T follicular helper cell (primary cell): ENCODE results near the gene THSD7B.
"Not testable (repeated sequence)": the region's sequence is repeated elsewhere in the genome, so short reads cannot be mapped to it uniquely, and the experiment has no call there.

Source experiments
- DNase-seq: peaks from one replicate; pipeline ENCODE4 v3.0.0-alpha.2; 2020; ENCODE audit warnings: low read depth

Gene THSD7B

DNA sequence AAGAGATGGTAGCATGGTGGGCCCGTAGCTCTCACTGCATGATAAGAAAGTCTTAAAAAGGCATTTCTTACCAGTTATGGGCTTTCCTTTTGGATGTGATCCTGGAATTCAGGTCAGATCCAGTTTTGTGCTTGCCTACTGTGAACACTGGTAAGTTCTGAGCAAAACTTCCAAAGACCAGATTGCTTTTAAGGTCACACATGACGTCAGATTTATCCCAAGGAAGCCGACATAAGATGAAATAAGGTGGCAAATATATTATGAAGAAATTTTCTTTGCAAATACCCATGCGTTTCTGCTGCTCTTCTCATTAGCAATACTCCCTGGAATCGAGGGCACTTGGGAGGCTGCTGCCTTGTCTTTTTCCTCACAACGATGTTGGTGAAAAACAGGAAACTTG is 782.5 kb downstream of the THSD7B start:
- no peak for DNase-seq

GRCh38 chr2:137566387-137566786 is 801.0 kb downstream of the THSD7B start:
- no peak for DNase-seq

- no peak for DNase-seq
These were observed 805.1 kb downstream of the THSD7B start for GRCh38 chr2:137570484-137570883.

DNA sequence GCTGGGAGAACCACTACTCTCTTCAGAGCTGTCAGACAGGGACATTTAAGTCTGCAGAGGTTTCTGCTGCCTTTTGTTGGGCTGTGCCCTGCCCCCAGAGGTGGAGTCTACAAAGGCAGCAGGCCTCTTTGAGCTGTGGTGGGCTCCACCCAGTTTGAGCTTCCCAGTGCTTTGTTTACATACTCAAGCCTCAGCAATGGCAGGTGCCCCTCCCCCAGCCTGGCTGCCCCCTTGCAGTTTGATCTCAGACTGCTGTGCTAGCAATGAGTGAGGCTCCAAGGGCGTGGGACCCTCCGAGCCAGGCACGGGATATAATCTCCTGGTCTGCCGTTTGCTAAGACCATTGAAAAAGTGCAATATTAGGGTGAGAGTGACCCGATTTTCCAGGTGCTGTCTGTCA is 822.5 kb downstream of the THSD7B start:
- DNase-seq = not testable (repeated sequence)

- not testable (repeated sequence) for DNase-seq
These were observed 823.2 kb downstream of the THSD7B start for GRCh38 chr2:137588578-137588977.

GRCh38 chr2:137590102-137590501 is 824.8 kb downstream of the THSD7B start:
- DNase-seq = no peak

- DNase-seq = no peak
These were observed 842.5 kb downstream of the THSD7B start for GRCh38 chr2:137607722-137608318.

- DNase-seq = no peak
These were observed 873.6 kb downstream of the THSD7B start for GRCh38 chr2:137638932-137639331.

DNA sequence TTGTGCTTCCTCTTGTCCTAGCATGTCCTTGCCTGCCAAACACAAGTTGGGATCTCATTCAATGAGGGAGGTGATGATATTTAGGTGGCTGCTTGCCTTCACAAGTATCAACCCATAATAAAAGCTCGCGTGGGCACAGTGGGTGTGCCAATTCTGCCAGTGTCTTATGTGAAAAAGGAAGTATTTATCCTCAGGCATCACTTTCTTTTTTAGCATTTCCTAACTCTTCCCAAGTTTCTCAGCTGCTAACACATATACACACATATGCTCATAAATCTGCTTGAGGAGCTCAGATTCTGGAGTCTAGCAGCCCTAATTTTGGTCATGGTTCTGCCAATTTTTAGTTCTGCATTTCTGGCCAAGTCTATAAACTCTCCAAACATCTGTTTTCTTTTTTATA is 879.4 kb downstream of the THSD7B start:
- DNase-seq = no peak

DNA sequence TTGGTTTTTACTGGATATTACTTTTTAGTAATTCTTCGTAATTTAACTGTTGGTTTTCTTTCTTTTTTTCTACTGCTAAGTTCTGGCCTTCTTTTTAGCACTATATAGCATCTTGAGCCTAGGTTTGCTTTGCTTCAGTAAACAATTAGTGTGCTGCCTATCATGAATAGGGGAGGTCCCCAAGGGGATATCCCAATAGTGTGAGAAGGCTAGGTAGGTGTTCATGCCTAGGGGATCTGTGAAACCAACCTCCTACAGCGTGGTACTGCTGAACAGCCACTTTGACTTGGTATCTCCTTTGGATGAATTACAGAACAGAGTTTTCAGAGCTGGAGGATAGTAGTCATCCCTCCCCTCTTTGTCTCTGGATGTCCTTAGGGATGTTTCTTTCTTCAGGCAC is 888.7 kb downstream of the THSD7B start:
- no peak for DNase-seq

DNA sequence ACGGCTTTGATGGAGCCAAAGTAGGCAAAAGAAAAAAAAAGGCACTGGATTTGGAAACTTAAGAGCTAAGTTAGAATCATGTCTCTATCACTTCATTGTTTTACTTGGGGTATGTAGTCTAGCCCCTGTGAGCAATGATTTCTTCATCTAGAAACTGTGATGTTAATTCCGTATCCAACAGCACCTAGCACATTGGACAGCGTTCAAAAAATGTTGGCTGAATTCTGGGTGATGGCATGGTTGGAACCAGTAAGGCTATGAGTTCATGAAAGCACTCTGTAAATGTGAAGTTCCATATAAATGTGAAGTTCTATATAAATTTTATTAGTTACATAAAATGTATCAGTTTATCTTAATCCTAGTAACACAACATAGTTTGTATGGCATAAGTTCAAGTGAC is 890.5 kb downstream of the THSD7B start:
- DNase-seq = no peak

GRCh38 chr2:137658433-137658832 is 893.1 kb downstream of the THSD7B start:
- no peak for DNase-seq

- no peak for DNase-seq
These were observed 894.3 kb downstream of the THSD7B start for GRCh38 chr2:137659616-137660015.

GRCh38 chr2:137670111-137670510 is 904.8 kb downstream of the THSD7B start:
- DNase-seq = no peak

- DNase-seq = no peak
These were observed 907.7 kb downstream of the THSD7B start for GRCh38 chr2:137672989-137673552.

DNA sequence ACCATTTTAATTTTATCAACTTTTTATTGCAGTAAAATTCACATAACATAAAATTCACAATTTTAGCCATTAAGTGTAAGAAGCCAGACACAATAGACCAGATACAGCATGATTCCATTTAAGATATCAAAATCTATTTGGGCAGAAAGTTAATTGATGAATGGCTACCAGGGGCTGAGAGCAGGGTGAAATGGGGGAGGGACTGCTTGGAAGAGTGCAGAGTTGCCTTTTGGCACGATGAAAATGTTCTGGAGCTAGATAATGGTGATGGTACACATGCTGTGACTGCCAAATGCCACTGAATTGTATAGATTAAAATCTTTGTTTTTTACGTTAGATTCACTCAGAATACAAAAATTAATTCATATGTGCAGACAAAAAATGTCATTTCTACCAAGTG is 909.6 kb downstream of the THSD7B start:
- no peak for DNase-seq

GRCh38 chr2:137675584-137676327 is 910.4 kb downstream of the THSD7B start:
- no peak for DNase-seq

GRCh38 chr2:137676346-137676745 is 911.0 kb downstream of the THSD7B start:
- DNase-seq = no peak

GRCh38 chr2:137677466-137677865 is 912.1 kb downstream of the THSD7B start:
- no peak for DNase-seq

GRCh38 chr2:137689549-137689948 is 924.2 kb downstream of the THSD7B start:
- DNase-seq = no peak

GRCh38 chr2:137693534-137693933 is 928.2 kb downstream of the THSD7B start:
- no peak for DNase-seq

DNA sequence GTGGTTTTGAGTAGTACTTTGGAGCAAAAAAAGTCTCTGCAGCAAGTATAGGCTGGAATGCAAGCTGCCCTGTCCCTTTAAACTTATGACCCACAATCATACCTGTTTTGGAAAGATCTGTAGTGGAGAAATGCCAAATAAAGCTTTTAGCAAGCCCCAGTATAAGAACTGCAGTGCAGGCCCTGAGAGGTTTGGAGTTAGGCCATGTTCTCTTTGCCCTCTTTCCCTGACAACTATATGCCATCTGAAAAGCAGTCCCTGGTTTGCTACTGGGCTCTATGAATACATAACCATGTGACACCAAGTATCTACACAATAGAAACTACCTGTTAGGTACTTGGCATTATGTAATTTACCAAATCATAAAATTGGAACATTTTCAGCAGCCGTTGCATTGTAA is 931.6 kb downstream of the THSD7B start:
- DNase-seq = no peak

DNA sequence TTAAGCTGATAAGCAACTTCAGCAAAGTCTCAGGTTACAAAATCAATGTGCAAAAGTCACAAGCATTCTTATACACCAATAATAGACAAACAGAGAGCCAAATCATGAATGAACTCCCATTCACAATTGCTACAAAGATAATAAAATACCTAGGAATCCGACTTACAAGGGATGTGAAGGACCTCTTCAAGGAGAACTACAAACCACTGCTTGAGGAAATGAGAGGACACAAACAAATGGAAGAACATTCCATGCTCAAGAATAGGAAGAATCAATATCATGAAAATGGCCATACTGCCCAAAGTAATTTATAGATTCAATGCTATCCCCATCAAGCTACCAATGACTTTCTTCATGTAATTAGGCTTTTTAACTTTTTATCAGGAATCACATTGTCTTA is 934.9 kb downstream of the THSD7B start:
- DNase-seq = not testable (repeated sequence)
